Adrenal gland (tissue), 12 donors: Measurements from ENCODE around the gene MTG2. TPM values are rescaled to one million over a fixed set of nuclear protein-coding genes. Genes with fewer than 3 reads are reported as not detected.

Experiments
- DNase-seq, 7 donors: peaks; one replicate each; pipeline ENCODE4 v3.0.0-alpha.2; 2019 to 2020
- H3K27ac ChIP-seq, 5 donors: fragments of 200-600 bp; sonication (generic) in 4 of 5; 1 replicate in 3 of 5; 2 replicates in 2 of 5; pipeline versions ENCODE4 v1.5.1 to v1.8.0; 2016 to 2020; ENCODE audit warnings: mild to moderate bottlenecking in 1 of 5
- H3K27me3 ChIP-seq: fragments of 200-600 bp; 2 replicates; pipeline ENCODE4 v1.8.0; 2021
- H3K36me3 ChIP-seq, 2 donors: fragments of 200-600 bp; replicated peaks in 1 of 2; 1 replicate in 1 of 2; 2 replicates in 1 of 2; pipeline versions ENCODE4 v1.5.1 to v1.8.0; 2018 to 2022
- H3K4me1 ChIP-seq, 2 donors: fragments of 200-600 bp; replicated peaks in 1 of 2; 1 replicate in 1 of 2; 2 replicates in 1 of 2; pipeline versions ENCODE4 v1.5.1 to v1.8.0; 2018 to 2021
- H3K4me3 ChIP-seq, 4 donors: fragments of 200-600 bp; sonication (generic) in 3 of 4; one replicate each; pipeline ENCODE4 v1.5.1; 2016 to 2018
- H3K9me3 ChIP-seq, 3 donors: fragments of 200-600 bp; sonication (generic) in 1 of 3; replicated peaks in 1 of 3; 1 replicate in 2 of 3; 2 replicates in 1 of 3; pipeline versions ENCODE4 v1.5.1 to v1.8.0; 2016 to 2021
- CTCF ChIP-seq, 6 experiments: fragments of 450-650 bp in 4 of 6; fragments of 200-600 bp in 2 of 6; sonication (generic) in 1 of 6; IDR thresholded peaks; 1 replicate in 5 of 6; 2 replicates in 1 of 6; pipeline versions ENCODE4 v1.5.1 to v1.8.0; 2016 to 2021; ENCODE audit warnings: antibody characterized with exemption in 6 of 6, mild to moderate bottlenecking in 2 of 6, moderate library complexity in 1 of 6
- POLR2A ChIP-seq, 2 donors: fragments of 450-650 bp; IDR thresholded peaks; one replicate each; pipeline ENCODE4 v1.6.1; 2017; ENCODE audit warnings: antibody characterized with exemption in 2 of 2, mild to moderate bottlenecking in 2 of 2, moderate library complexity in 1 of 2
- WGBS, 4 donors: extraction: QIAGEN DNeasy Blood & Tissue Kit in 2 of 4; methylation state at CpG; one replicate each; pipeline versions ENCODE4 v1.1.5 to v1.1.7; 2013 to 2017; 5-methylcytosine and 5-hydroxymethylcytosine counted together
- intact Hi-C, 2 donors: fragments of 100-400 bp; cut with DNase I; formaldehyde crosslinking; loops; one replicate each; pipeline versions ENCODE4 v1.14.1 to v1.15.0; 2022 to 2023
- polyA plus RNA-seq, 3 donors: library from polyadenylated mRNA; stranded (reverse); fragments of 200-250 nt in 2 of 3; fragments of 350-450 nt in 1 of 3; fragmentation: Illumina TruSeq in 1 of 3; extraction: RNeasy Lipid Tissue Mini Kit (QIAGEN cat#74804) in 1 of 3; gene quantifications; one replicate each; pipeline ENCODE4 v1.2.3, GENCODE V29; 2013 to 2014
- total RNA-seq, 9 donors: library from RNA; depleted of rRNA in 4 of 9; stranded (reverse); fragments of >200 nt in 4 of 9; fragments of 120-200 nt in 1 of 9; fragmentation: NEBNext Ultra II Directional in 1 of 9; extraction: Animal tissue kit (Norgen Biotek cat#: 25700) in 1 of 9; gene quantifications; one replicate each; pipeline versions ENCODE4 v1.1.0 to v1.2.4, GENCODE V29; 2013 to 2023
- donor health status: healthy with polysubstance abuse.
- donor health status: Bipolar disorder and iron deficiency.
- donor health status: DM: yes; HTN: yes; CAD: no.
- donor health status: DM: no; HTN: no; CAD: no.
- donor health status: DM: no; HTN: no; CAD: no.
- donor health status: DM: yes; HTN: yes; CAD: no.

MTG2 gene
- total and polyA plus RNA-seq, 12 donors = 11.5 to 90.4 (median 47.2) TPM

GRCh38 chr20:62243906-62244515 lies 61.2 kb downstream of the MTG2 start:
- TF ChIP-seq CTCF (IDR thresholded peaks at IDR 0.05) = no peak
- TF ChIP-seq POLR2A (IDR thresholded peaks at IDR 0.05) = no peak
- Histone ChIP-seq H3K4me1 (peaks cover 14 to 34% of the 10 kb centered on the region in 2 donors), H3K27ac (no peak overlapping the region), H3K36me3 (peaks cover 0 to 3% of the 10 kb centered on the region in 2 donors), H3K27me3 (no peaks in the 10 kb centered on the region), H3K9me3 (no peaks in the 10 kb centered on the region), H3K4me3 (no peak overlapping the region)
- intact Hi-C loops = no loop called here
- WGBS, 4 donors = 80 to 85% (median 83%) methylated on average over 18 to 21 of the region's 21 CpGs
- no peak for DNase-seq

GRCh38 chr20:62244644-62245108 lies 61.8 kb downstream of the MTG2 start:
- peaks cover 0 to 3% of the 10 kb centered on the region in 2 donors for H3K36me3 ChIP-seq
- H3K4me1 ChIP-seq = peaks cover 8 to 28% of the 10 kb centered on the region in 2 donors
- no peak overlapping the region for H3K4me3 ChIP-seq
- TF ChIP-seq POLR2A (IDR thresholded peaks at IDR 0.05) (no peak), CTCF (IDR thresholded peaks at IDR 0.05) (no peak)
- WGBS, 4 donors = 67 to 73% (median 69%) methylated on average over 16 to 17 of the region's 17 CpGs
- H3K27me3 ChIP-seq = no peaks in the 10 kb centered on the region
- H3K27ac ChIP-seq = no peak overlapping the region
- no peak for DNase-seq
- intact Hi-C loops = no loop called here
- H3K9me3 ChIP-seq = no peaks in the 10 kb centered on the region

GRCh38 chr20:62245911-62246280 lies 63.1 kb downstream of the MTG2 start:
- Histone ChIP-seq H3K4me1 (peaks cover 7 to 20% of the 10 kb centered on the region in 2 donors), H3K27me3 (no peaks in the 10 kb centered on the region), H3K27ac (peak overlapping the region in 2 of 5 donors; percentile 44 to 83), H3K9me3 (no peaks in the 10 kb centered on the region), H3K36me3 (peaks cover 0 to 3% of the 10 kb centered on the region in 2 donors), H3K4me3 (no peak overlapping the region)
- intact Hi-C loops = no loop called here
- TF ChIP-seq POLR2A (IDR thresholded peaks at IDR 0.05) (no peak), CTCF (IDR thresholded peaks at IDR 0.05) (no peak)
- WGBS, 4 donors = 81 to 91% (median 90%) methylated on average over 9 to 19 of the region's 19 CpGs
- no peak for DNase-seq

- Histone ChIP-seq H3K36me3 (peaks cover 0 to 3% of the 10 kb centered on the region in 2 donors), H3K4me1 (peaks cover 7 to 17% of the 10 kb centered on the region in 2 donors), H3K27ac (peak overlapping the region in 3 of 5 donors; percentile 10 to 83 (median 44)), H3K4me3 (no peak overlapping the region), H3K27me3 (no peaks in the 10 kb centered on the region), H3K9me3 (no peaks in the 10 kb centered on the region)
- DNase-seq = no peak
- 53 to 66% (median 57%) methylated on average over 8 of the region's 8 CpGs for WGBS, 4 donors
- intact Hi-C loops = no loop called here
- TF ChIP-seq CTCF (IDR thresholded peaks at IDR 0.05) = no peak
- no peak for TF ChIP-seq POLR2A (IDR thresholded peaks at IDR 0.05)
These were observed 63.6 kb downstream of the MTG2 start for GRCh38 chr20:62246431-62246830.
